ENCODE measurements around the gene IFRD2. TPM values are rescaled to one million over a fixed set of nuclear protein-coding genes. Genes with fewer than 3 reads are reported as not detected.

Gene IFRD2
- polyA plus RNA-seq, 1 of the 3 experiments (the other 2 are of a cell fraction), result 73.2 TPM

GRCh38 chr3:50237754-50238548, 54.3 kb downstream of the IFRD2 start:
- WGBS (ENCODE audit: low lambda C conversion rate), result 0% methylated on average over 9 of the region's 31 CpGs
- Histone ChIP-seq H4K20me1 (ENCODE audit: insufficient read depth) (peaks cover 51% of the 10 kb centered on the region), H3K27ac (ENCODE audit: low read depth in 2 of 2, low read length in 1 of 2) (peak overlapping the region; percentile 60 to 90), H3K4me2 (peak overlapping the region; percentile 96), H3K4me3 (ENCODE audit: low read depth in 2 of 2, low read length in 1 of 2) (peak overlapping the region; percentile 82 to 98), H3K79me2 (ENCODE audit: insufficient read depth) (peaks cover 70% of the 10 kb centered on the region), H3F3A (replicated peaks; ENCODE audit: insufficient read depth) (peaks cover 12% of the 10 kb centered on the region), H3K4me1 (ENCODE audit: control insufficient read depth in 1 of 2, insufficient read depth in 2 of 2, low read depth in 1 of 2, low read length in 1 of 2) (peaks cover 8 to 22% of the 10 kb centered on the region in 2 experiments; a peak in 2 of 4 replicates), H3K27me3 (ENCODE audit: insufficient read depth) (no peaks in the 10 kb centered on the region), H3K9me3 (no peaks in the 10 kb centered on the region), H3K9ac (peak overlapping the region; percentile 95), H2AFZ (ENCODE audit: low read depth) (no peak overlapping the region), H3K9me2 (no peaks in the 10 kb centered on the region), H3K36me3 (replicated peaks in 1 of 2; ENCODE audit: control insufficient read depth in 1 of 2, insufficient read depth in 2 of 2, low read length in 1 of 2) (peaks cover 0 to 11% of the 10 kb centered on the region in 2 experiments)
- ChIA-PET POLR2A (interaction anchor here (0.6 to 1.0 kb wide), 2 partner anchors 21 to 29 kb away, joined by 3 read pairs; no protein-coding TSS in a partner anchor), CTCF (interaction anchor here (0.6 to 61.6 kb wide), 6 partner anchors 6 to 201 kb away, joined by 3 to 1375 read pairs (median 218); partner anchors contain the start of genes GNAI2 and GNAT1)
- peak; percentile 85 for DNase-seq
- TF ChIP-seq EP300 (IDR thresholded peaks at IDR 0.05; ENCODE audit: borderline replicate concordance in 1 of 2, low read depth in 1 of 2, low read length in 1 of 2) (peak in 1 of 2 experiments; percentile 14; a peak in 1 of 4 replicates), IRF3 (IDR thresholded peaks at IDR 0.05; ENCODE audit: low read depth, low read length) (no peak), ZBTB33 (IDR thresholded peaks at IDR 0.05; ENCODE audit: borderline replicate concordance, low read depth) (0 out of 2 replicates have a peak, but pooled peaks have one; percentile 14), CHD2 (IDR thresholded peaks at IDR 0.05; ENCODE audit: low read length, partially characterized antibody) (peak; percentile 37), FOXJ3 (CRISPR knock-in tag; IDR thresholded peaks at IDR 0.05) (no peak), FOSL2 (IDR thresholded peaks at IDR 0.05; ENCODE audit: borderline replicate concordance, low read depth) (no peak), TAF1 (IDR thresholded peaks at IDR 0.05; ENCODE audit: borderline replicate concordance, low read depth, low read length) (peak; percentile 80), TCF12 (IDR thresholded peaks at IDR 0.05) (peak; percentile 4; the same call in 1 of the 2 replicates), PBX3 (IDR thresholded peaks at IDR 0.05) (no peak), MAX (IDR thresholded peaks at IDR 0.05; ENCODE audit: low read depth) (peak; percentile 41; the same call in 1 of the 2 replicates), GABPA (IDR thresholded peaks at IDR 0.05; ENCODE audit: low read depth) (peak; percentile 77), YY1 (IDR thresholded peaks at IDR 0.05; ENCODE audit: low read depth) (peak; percentile 87), USF2 (IDR thresholded peaks at IDR 0.05; ENCODE audit: borderline replicate concordance, low read depth, low read length) (no peak), ELF1 (IDR thresholded peaks at IDR 0.05) (peak; percentile 69), SIN3A (IDR thresholded peaks at IDR 0.05; ENCODE audit: borderline replicate concordance, low read depth, low read length) (peak; percentile 85; the same call in 1 of the 2 replicates), MXI1 (IDR thresholded peaks at IDR 0.05; ENCODE audit: low read depth, low read length) (peak; percentile 82), POLR2AphosphoS5 (IDR thresholded peaks at IDR 0.05; ENCODE audit: low read depth, low read length) (peak; percentile 85), FOXM1 (IDR thresholded peaks at IDR 0.05; ENCODE audit: low read depth) (no peak)

Data from SK-N-SH (cell line).